ENCODE data around the gene TFB2M.

GRCh38 chr1:246609632-246610031, 43.6 kb upstream of the TFB2M start:
- TF ChIP-seq CTCF (optimal IDR thresholded peaks at IDR 0.05 in 1 of 3, IDR thresholded peaks at IDR 0.05 in 1 of 3, conservative IDR thresholded peaks at IDR 0.05 in 1 of 3; ENCODE audit: extremely low read depth in 1 of 3, insufficient read depth in 2 of 3, low read length in 3 of 3) (no peak), EZH2 (IDR thresholded peaks at IDR 0.05; ENCODE audit: low read length) (no peak)
